MM.1S (cell line): ENCODE data around the gene KRTAP10-1.

ENCODE experiments used
- DNase-seq: peaks from one replicate; pipeline ENCODE4 v3.0.0-alpha.2; 2015
- H2AFZ ChIP-seq: fragments of 300-600 bp; sonication (generic); 2 replicates; pipeline ENCODE4 v1.6.0; 2016; ENCODE audit warnings: antibody characterized with exemption, low read length
- H3F3A ChIP-seq: fragments of 300-600 bp; sonication (generic); 2 replicates; pipeline ENCODE4 v1.6.1; 2016; ENCODE audit warnings: mild to moderate bottlenecking, antibody characterized with exemption, low read length, moderate library complexity, mixed read lengths; ENCODE audit not compliant: insufficient read depth
- H3K27ac ChIP-seq: fragments of 300-600 bp; sonication (generic); 2 replicates; pipeline ENCODE4 v1.5.1; 2016; ENCODE audit warnings: mild to moderate bottlenecking, low read length
- H3K27me3 ChIP-seq: fragments of 300-600 bp; sonication (generic); replicated peaks from 2 replicates; pipeline ENCODE4 v1.6.0; 2016; ENCODE audit warnings: low read length; ENCODE audit not compliant: insufficient read depth
- H3K36me3 ChIP-seq: fragments of 300-600 bp; sonication (generic); replicated peaks from 2 replicates; pipeline ENCODE4 v1.6.1; 2016; ENCODE audit warnings: mild to moderate bottlenecking, low read length, mixed read lengths; ENCODE audit not compliant: insufficient read depth
- H3K4me1 ChIP-seq: fragments of 300-600 bp; sonication (generic); 2 replicates; pipeline ENCODE4 v1.6.1; 2016; ENCODE audit warnings: low read length, mixed read lengths
- H3K4me2 ChIP-seq: fragments of 300-600 bp; sonication (generic); 2 replicates; pipeline ENCODE4 v1.6.0; 2016; ENCODE audit warnings: low read depth, low read length
- H3K4me3 ChIP-seq: fragments of 300-600 bp; sonication (generic); 2 replicates; pipeline ENCODE4 v1.5.1; 2016; ENCODE audit warnings: low read length, mixed read lengths
- H3K79me2 ChIP-seq: fragments of 300-600 bp; sonication (generic); 2 replicates; pipeline ENCODE4 v1.6.1; 2016; ENCODE audit warnings: mixed run types, low read length, mixed read lengths
- H3K9ac ChIP-seq: fragments of 300-600 bp; sonication (generic); 2 replicates; pipeline ENCODE4 v1.6.1; 2016; ENCODE audit warnings: low read length, mixed read lengths
- H3K9me2 ChIP-seq: fragments of 300-600 bp; sonication (generic); replicated peaks from 2 replicates; pipeline ENCODE4 v1.6.1; 2016; ENCODE audit warnings: mild to moderate bottlenecking, low read length, mixed read lengths; ENCODE audit not compliant: insufficient read depth
- H3K9me3 ChIP-seq: fragments of 300-600 bp; sonication (generic); replicated peaks from 2 replicates; pipeline ENCODE4 v1.6.1; 2016; ENCODE audit warnings: mild to moderate bottlenecking, low read length, mixed read lengths; ENCODE audit not compliant: insufficient read depth
- H4K20me1 ChIP-seq: fragments of 300-600 bp; sonication (generic); 2 replicates; pipeline ENCODE4 v1.6.1; 2016; ENCODE audit warnings: mild to moderate bottlenecking, low read length, moderate library complexity, mixed read lengths; ENCODE audit not compliant: insufficient read depth
- CTCF ChIP-seq: fragments of 300-600 bp; sonication (generic); IDR thresholded peaks from 2 replicates; pipeline ENCODE4 v1.5.1; 2016; ENCODE audit warnings: antibody characterized with exemption, low read length, mixed read lengths
- EZH2 ChIP-seq: fragments of 300-600 bp; sonication (generic); optimal IDR thresholded peaks from 2 replicates; pipeline ENCODE3; 2017; ENCODE audit warnings: low read depth, mild to moderate bottlenecking, antibody characterized with exemption, low read length, mixed read lengths
- EZH2phosphoT487 ChIP-seq: fragments of 300-600 bp; sonication (generic); IDR thresholded peaks from 2 replicates; pipeline ENCODE4 v1.6.1; 2018; ENCODE audit warnings: antibody characterized with exemption, low read length

The KRTAP10-1 gene

GRCh38 chr21:44502171-44502958 lies 37.6 kb downstream of the KRTAP10-1 start:
- Histone ChIP-seq H4K20me1 (no peaks in the 10 kb centered on the region), H3K36me3 (no peaks in the 10 kb centered on the region), H3K9me3 (no peaks in the 10 kb centered on the region), H3F3A (no peaks in the 10 kb centered on the region), H2AFZ (no peak overlapping the region), H3K4me3 (no peak overlapping the region), H3K9me2 (no peaks in the 10 kb centered on the region), H3K9ac (no peak overlapping the region), H3K27ac (no peak overlapping the region), H3K27me3 (peaks cover 98% of the 10 kb centered on the region), H3K79me2 (no peaks in the 10 kb centered on the region), H3K4me1 (no peaks in the 10 kb centered on the region), H3K4me2 (no peak overlapping the region)
- DNase-seq: no peak
- TF ChIP-seq CTCF: no peak
- TF ChIP-seq EZH2: no peak
- 0 out of 2 replicates have a peak, but pooled peaks have one; percentile 59 for TF ChIP-seq EZH2phosphoT487

GRCh38 chr21:44500111-44500510 lies 39.9 kb downstream of the KRTAP10-1 start:
- Histone ChIP-seq H2AFZ (no peak overlapping the region), H3K36me3 (no peaks in the 10 kb centered on the region), H3K4me3 (no peak overlapping the region), H3K9me2 (no peaks in the 10 kb centered on the region), H4K20me1 (no peaks in the 10 kb centered on the region), H3K4me1 (no peaks in the 10 kb centered on the region), H3K4me2 (no peak overlapping the region), H3K9ac (no peak overlapping the region), H3K27ac (no peak overlapping the region), H3F3A (no peaks in the 10 kb centered on the region), H3K79me2 (no peaks in the 10 kb centered on the region), H3K9me3 (no peaks in the 10 kb centered on the region), H3K27me3 (peaks cover 100% of the 10 kb centered on the region)
- TF ChIP-seq EZH2phosphoT487 (no peak), EZH2 (no peak), CTCF (no peak)
- no peak for DNase-seq

GRCh38 chr21:44499631-44500030 lies 40.4 kb downstream of the KRTAP10-1 start:
- Histone ChIP-seq H3K4me1 (no peaks in the 10 kb centered on the region), H4K20me1 (no peaks in the 10 kb centered on the region), H3K9me3 (no peaks in the 10 kb centered on the region), H2AFZ (no peak overlapping the region), H3K4me2 (no peak overlapping the region), H3K27me3 (peaks cover 100% of the 10 kb centered on the region), H3K4me3 (no peak overlapping the region), H3K79me2 (no peaks in the 10 kb centered on the region), H3K27ac (no peak overlapping the region), H3F3A (no peaks in the 10 kb centered on the region), H3K9me2 (no peaks in the 10 kb centered on the region), H3K36me3 (no peaks in the 10 kb centered on the region), H3K9ac (no peak overlapping the region)
- TF ChIP-seq EZH2phosphoT487 (no peak), CTCF (no peak), EZH2 (no peak)
- no peak for DNase-seq
